A549 treated with AZD9567 at 1 μM for 4 hours (cell line): Measurements from ENCODE around the gene HSD3B2. TPM values are rescaled to one million over a fixed set of nuclear protein-coding genes. Genes with fewer than 3 reads are reported as not detected.

Experiments
- total RNA-seq: library from RNA; stranded (reverse); fragments of 200-300 nt; extraction: Qiagen RNA extraction; gene quantifications from 5 replicates; pipeline ENCODE4 v1.2.3, GENCODE V29; 2022; ENCODE audit not compliant: insufficient read depth

HSD3B2 gene
- total RNA-seq: not detected in 5 replicates

GRCh38 chr1:119414950-119415349 lies at the start of gene HSD3B2:
HSD3B2 (plus strand) TSS chr1:119415150; CDS start chr1:119415420, 270 bp downstream.

DNA sequence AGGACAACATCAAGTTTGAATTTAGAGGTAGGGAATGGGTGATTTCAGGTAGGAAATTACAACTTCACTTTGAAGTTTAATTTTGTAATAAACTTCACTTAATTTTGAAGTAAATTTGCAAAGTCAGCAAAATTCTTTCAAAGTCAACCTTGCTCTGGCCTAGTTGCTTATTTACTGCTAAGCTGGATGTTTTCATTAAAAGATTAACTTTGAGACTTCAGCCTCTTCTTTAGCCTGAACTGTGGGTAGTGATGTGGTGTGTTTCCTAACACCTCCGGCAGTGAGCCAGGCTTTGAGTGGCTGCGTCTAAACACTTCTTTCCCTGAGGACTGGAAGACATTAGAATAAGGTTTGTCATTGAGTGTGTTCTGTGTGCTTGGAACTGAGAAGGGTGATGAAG lies 46.4 kb upstream of the HSD3B2 start, which contains the start of gene HAO2:
TSS of gene HAO2 (plus strand) at position 232 of the 400 bp plus-strand sequence. CDS start 12,301 bp downstream, outside the sequence.

Other genes starting within 250 kb of the HSD3B2 start
- gene HAO2, start 46.4 kb upstream of the HSD3B2 start, total RNA-seq: not detected in 5 replicates
- not detected in 5 replicates for gene HSD3B1, start 92.1 kb downstream of the HSD3B2 start, total RNA-seq
- 1.6 to 1.9 TPM (median 1.7 TPM) in 5 replicates for gene ZNF697, start 233.1 kb downstream of the HSD3B2 start, total RNA-seq